NCI-H748 treated with DMSO at 0.1 percent for 48 hours (cell line): ENCODE data around the gene IL1R2.

ENCODE experiments used
- DNase-seq: peaks from one replicate; lab custom pipeline; 2025; lab: John Stamatoyannopoulos, UW

IL1R2 gene, protein sequence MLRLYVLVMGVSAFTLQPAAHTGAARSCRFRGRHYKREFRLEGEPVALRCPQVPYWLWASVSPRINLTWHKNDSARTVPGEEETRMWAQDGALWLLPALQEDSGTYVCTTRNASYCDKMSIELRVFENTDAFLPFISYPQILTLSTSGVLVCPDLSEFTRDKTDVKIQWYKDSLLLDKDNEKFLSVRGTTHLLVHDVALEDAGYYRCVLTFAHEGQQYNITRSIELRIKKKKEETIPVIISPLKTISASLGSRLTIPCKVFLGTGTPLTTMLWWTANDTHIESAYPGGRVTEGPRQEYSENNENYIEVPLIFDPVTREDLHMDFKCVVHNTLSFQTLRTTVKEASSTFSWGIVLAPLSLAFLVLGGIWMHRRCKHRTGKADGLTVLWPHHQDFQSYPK

DNA sequence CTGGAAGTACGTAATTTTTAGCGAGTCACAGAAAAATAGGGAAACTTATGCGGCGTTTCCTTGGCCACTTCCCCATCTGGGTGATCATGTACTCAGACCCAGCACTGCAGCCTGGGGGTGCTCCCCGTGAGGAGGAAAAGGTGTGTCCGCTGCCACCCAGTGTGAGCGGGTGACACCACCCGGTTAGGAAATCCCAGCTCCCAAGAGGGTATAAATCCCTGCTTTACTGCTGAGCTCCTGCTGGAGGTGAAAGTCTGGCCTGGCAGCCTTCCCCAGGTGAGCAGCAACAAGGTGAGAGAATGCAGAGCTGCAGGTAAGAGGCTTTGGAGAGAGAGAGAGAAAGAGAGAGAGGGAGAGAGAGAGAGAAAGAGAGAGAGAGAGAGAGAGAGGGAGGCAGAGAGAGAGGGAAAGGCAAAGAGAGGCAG is at the start of gene IL1R2:
IL1R2 (plus strand) TSS at position 240 of the 425 bp plus-strand sequence. CDS start 16,616 bp downstream, outside the sequence.
- DNase-seq: no peak

- DNase-seq: no peak
These were observed 48.9 kb upstream of the IL1R2 start for GRCh38 chr2:101942851-101943250.

DNA sequence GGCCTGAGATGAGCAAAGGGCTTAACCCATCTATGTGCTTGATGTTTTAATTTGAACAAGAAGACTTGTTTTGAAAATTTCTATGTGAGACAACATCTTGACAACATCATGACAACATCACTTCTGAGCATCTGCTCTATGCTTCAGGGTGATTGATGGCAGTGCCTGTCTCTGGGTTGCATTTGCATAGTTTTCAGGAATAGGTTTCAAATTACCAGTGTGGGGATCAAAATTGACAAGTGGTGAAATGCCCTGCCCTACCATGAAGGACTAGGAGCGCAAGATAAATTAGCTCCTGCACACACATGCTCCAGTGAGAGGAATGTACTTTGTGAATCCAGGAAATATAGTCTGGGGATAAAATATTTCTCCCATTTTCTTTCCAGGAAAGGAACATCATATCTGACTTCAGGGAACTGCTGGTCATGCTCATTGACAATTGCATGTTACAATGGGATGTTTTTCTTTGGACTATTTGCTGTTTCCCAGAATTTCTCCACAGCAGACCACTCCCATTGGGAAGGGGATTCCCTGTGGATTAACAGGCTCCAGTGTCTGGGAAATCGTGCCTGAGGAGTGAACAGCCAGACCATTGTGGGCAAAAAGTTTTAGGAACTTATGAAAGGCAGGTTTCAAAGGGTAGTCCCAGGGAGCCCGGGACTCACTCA is 45.3 kb upstream of the IL1R2 start:
- no peak for DNase-seq

- no peak for DNase-seq
These were observed 44.4 kb upstream of the IL1R2 start for GRCh38 chr2:101947374-101947773.

DNA sequence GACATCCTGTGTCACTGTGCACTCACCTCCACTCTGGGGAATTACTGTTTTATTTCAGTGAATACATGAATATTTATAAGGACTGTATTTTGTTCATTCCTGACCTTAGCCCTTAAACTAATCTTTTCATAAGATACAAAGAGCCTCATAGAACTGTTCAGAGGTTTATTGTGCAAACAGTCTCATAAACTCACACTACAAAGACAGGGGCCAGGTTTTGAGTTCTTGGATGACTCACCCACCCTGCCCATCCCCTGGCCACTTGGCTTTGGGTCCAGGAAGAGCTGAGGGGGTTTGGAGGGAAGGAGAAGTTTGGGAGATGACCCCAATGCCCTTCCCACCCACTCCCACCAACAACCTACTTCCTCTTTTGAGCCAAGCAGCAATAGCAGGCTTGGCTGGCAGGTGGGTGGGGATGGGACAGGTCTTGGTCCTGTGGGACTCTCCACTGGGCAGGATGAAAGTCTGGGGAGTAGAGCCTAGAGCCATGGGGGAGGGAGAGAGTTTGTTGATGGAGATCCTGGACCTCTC is 43.1 kb upstream of the IL1R2 start:
- no peak for DNase-seq

DNA sequence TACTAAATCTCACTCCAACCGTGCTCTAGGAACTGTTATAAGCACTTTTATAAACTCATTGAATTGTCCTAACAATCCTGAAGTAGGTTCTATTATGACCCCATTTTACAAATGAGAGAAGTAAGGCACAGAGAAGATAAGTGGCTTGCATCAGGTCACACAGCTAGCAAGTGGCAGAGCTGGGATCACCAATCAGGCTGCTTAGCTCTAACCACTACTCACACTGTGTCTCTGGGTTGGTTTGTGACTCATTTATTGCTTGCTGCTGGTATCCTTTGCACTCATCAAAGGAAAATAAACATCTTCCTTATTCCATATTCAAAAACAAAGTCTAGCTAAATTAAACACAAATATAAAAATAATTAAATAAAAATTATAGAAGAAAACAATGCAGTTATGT is 42.5 kb upstream of the IL1R2 start:
- DNase-seq: no peak

GRCh38 chr2:101951296-101951695 is 40.5 kb upstream of the IL1R2 start:
- no peak for DNase-seq

- DNase-seq: no peak
These were observed 39.2 kb upstream of the IL1R2 start for GRCh38 chr2:101952551-101952950.

DNA sequence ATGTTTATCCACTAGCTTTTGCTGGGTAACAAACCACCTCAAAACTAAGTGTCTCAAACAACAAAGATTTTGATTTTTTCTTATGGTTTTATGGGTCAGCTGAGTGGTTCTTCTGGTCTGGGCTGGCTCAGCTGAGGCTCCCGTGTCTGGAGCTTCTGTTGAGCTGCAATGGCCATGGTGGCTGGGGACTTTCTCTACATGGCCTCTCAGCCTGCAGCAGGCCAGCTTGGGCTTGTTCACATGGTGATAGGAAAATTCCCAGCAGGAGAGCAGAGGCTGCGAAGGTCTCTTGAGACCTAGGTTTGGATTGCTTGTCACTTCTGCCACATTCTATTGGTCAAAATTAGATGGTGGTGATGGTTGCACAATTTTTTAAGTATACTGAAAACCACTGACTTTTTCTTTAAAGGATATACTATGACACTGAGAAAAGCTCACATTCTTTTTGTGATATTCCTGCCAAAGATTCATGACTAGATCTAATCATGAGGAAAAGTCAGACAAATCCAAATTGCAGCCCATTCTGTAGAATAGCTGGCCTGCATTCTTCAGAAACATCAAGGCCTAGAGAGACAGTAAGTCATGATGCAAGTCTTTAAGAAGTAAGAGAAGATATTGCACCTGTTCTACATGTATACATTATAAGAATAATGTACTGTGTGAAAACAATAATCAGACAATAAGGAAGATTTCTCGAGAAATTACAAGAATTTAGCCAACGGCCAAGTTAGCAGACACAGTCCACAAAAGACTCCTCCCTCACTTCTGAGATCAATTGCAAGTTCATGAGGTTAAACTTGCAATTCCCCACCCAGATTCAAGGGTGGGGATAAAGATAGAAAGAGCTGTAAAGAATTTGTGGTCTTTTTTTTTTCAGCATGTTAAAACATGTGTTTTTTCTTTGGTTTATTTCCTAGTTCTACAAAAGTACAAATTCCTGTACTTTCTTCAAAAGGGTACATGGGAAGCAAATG is 35.0 kb upstream of the IL1R2 start:
- no peak for DNase-seq

GRCh38 chr2:101958061-101958460 is 33.7 kb upstream of the IL1R2 start:
- no peak for DNase-seq

- no peak for DNase-seq
These were observed 30.9 kb upstream of the IL1R2 start for GRCh38 chr2:101960819-101961337.

- DNase-seq: no peak
These were observed 30.2 kb upstream of the IL1R2 start for GRCh38 chr2:101961338-101962191.

GRCh38 chr2:101962309-101962708 is 29.5 kb upstream of the IL1R2 start:
- no peak for DNase-seq

- DNase-seq: no peak
These were observed 28.6 kb upstream of the IL1R2 start for GRCh38 chr2:101963198-101963597.

GRCh38 chr2:101967826-101968513 is 23.8 kb upstream of the IL1R2 start:
- no peak for DNase-seq

DNA sequence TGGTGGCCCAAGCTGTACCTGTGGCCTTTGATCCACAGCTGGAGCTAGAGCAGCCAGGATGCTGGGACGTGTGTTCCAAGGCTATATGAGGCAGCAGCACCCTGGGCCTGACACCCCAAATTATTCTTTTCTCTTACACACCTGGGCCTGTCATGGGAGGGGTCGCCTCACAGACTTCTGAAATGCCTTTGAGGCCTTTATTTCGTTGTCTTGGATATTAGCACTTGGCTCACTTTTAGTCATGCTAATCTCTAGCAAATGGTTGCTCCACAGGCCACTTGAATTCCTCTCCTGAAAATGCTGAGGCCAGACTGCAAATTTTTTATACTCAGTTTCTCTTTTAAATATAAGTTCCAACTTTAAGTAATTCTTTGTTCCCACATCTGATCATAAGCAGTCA is 22.0 kb upstream of the IL1R2 start:
- DNase-seq: no peak

DNA sequence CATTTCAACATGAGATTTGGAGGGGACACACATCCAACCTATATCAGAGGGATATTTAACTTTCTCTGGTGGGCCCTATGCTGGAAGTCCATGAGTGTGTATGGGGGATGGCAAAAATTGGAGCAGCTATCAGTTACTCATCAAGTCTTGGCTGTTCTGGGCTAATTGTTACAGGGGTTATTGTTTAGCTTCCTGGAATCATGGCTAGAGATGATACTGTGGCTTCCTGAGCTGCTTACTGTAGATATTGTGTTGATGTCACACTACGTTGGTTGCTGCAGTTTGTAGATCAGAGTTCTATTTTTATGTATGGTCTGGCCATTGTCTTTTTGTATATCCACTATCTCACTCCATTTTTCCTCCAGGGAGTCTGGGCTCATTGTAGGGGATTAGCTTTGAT is 20.9 kb upstream of the IL1R2 start:
- no peak for DNase-seq

- DNase-seq: no peak
These were observed 19.9 kb upstream of the IL1R2 start for GRCh38 chr2:101971836-101972235.

DNA sequence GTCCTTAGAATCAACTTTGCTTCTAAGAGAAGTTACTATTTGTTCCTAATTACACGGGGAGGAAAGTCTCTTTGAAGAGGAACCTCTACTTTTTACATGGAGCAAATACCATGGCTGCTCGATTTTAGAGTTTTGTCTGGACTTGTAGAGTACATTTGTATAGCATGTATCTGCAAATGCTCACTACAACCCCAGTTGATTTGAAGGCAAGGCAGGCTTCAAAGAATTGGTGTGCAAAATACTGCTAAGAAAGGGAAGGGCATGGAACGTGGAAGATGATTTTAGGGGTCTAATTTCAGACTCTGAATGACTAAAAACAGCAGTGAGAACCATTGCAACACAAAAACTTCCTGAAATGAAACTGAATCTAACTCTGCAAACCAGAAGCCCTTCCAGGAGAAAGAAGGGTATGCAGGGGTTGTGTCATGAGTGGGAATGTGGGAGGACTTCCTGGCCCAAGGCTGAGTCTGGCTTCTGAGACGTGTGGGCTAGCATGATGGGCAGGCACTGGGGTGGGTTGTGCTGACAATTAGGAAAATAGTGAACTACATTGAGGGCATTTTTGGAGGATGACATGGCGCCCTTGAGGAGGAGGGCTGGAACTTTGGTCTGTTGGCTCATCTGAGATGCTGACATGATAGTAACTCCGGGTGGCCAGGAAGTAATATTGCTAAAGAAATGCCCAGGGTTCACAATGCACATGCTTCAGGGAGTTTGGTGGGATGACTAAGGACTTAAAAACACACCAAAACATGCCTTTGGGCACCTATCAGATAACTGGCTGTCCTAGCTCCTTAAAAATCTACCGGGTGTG is 18.9 kb upstream of the IL1R2 start:
- no peak for DNase-seq
